Omental fat pad (tissue), 4 donors: ENCODE results near the gene ARID5B. TPM values are rescaled to one million over a fixed set of nuclear protein-coding genes. Genes with fewer than 3 reads are reported as not detected.
A peak's percentile ranks its signal among the peaks of the same experiment; 100 is the strongest.

ENCODE experiments used
- ATAC-seq: fragments of 150-250 bp; one replicate; pipeline ENCODE4 v1.9.1; 2016; ENCODE audit warnings: mild to moderate bottlenecking, moderate library complexity; ENCODE audit not compliant: low FRiP score
- DNase-seq: peaks from one replicate; pipeline ENCODE4 v3.0.0-alpha.2; 2019; ENCODE audit warnings: low spot score
- CTCF ChIP-seq, 3 donors: fragments of 450-650 bp; IDR thresholded peaks; one replicate each; pipeline ENCODE4 v1.5.1; 2016 to 2017; ENCODE audit warnings: antibody characterized with exemption in 3 of 3, mild to moderate bottlenecking in 3 of 3, moderate library complexity in 2 of 3
- total RNA-seq, 4 donors: library from RNA; depleted of rRNA; stranded (reverse); fragments of >200 nt; gene quantifications; one replicate each; pipeline ENCODE4 v1.1.0, GENCODE V29; 2016

ARID5B gene
- total RNA-seq, 4 donors from 2014 or later, result 57.5 to 163 (median 123) TPM

DNA sequence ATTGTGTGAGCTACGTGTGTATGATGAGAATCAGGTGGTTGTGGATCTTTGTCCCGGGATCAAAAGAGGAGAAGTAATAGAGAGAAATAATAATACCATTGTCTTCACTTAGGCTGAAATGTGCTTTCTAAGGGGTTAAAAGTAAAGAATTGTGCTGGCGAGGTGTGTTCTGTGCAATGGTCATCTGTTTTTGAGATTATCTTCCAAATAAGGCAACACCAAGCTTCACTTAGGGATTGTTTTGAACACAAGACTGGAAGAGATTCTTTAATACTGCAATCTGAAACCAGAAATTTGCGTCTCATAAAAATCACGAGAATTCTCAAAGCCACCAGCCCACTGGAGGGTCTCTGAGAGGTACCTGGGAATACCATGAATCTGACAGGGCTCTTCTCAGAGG is 84.2 kb downstream of the ARID5B start:
- no peak for TF ChIP-seq CTCF (IDR thresholded peaks at IDR 0.05)
- DNase-seq (no peak), ATAC-seq (no peak)

DNA sequence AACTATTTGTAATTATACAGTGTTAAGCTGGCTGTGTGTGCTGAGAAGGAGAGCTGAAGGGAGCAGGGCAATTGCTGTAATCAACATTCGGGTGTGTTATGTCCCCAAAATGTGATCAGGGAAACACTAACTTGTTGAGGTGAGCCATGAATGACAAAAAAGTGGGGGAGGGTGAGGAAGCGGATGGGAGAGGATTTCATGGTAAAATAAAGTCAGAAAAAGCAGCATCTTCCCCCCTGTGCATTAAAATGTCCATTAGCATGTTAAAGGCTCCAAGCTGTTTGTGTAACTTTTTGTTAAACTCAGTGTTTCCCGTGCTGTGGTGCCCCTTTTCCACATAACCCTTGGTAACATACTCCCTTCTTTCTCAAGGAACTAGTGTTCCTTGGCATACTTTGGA is 84.9 kb downstream of the ARID5B start:
- ATAC-seq (no peak), DNase-seq (no peak)
- TF ChIP-seq CTCF (IDR thresholded peaks at IDR 0.05), result no peak

DNA sequence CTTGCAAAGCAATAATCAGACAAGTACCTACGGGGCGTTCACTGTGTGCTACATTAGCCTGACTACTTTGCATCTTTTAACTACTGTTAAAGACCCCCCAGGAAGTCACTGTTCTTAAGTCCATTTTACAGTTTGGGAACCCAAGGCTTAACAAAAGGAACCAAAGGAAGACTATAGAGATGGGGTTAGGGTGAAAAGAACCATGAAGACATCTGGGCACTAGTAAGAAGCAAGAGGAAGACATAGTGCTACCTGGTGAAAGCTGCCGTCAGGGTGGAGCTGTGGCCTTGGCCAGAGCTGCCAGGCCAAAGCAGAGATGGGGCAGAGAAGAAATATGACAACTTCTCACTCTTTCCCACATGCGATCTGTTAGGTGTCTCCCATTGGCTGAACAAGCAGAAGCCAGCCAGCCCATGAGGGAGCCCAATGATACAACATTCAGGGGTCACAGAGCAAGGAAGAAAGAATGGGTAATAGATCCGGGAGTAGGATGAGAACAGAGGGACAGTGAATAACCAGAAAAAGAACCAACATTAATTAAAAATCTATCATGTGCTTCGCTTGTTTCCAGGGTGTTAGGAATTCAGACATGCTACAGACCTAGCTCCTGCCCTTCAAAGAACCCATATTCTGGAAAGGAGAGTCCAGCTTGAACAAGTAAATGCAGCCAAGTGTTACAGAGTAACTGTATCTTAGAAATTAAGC is 85.4 kb downstream of the ARID5B start:
- ATAC-seq (no peak), DNase-seq (no peak)
- TF ChIP-seq CTCF (IDR thresholded peaks at IDR 0.05), result no peak

DNA sequence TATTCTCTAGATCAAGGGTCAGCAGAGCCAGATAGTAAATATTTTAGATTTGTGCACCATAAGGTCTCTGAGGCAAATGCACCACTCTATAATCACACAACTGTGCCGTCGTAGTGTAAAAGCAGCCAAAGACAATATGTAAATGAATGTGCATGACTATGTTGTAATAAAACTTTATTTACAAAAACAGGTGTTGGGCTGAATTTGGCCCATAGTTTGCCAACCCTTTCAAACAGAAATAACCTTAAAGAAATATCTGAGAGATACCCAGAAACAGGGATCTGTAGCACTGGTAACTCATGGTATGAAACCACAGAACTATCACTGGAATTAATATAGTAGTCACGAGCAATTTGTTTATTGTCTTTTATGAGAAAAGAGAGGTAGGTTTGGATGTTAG is 86.0 kb downstream of the ARID5B start:
- ATAC-seq, result no peak
- no peak for DNase-seq
- no peak for TF ChIP-seq CTCF (IDR thresholded peaks at IDR 0.05)

GRCh38 chr10:61987951-61988379 is 86.5 kb downstream of the ARID5B start:
- ATAC-seq, result peak; percentile 71
- TF ChIP-seq CTCF (IDR thresholded peaks at IDR 0.05), result no peak
- DNase-seq, result no peak

- ATAC-seq (no peak), DNase-seq (no peak)
- no peak for TF ChIP-seq CTCF (IDR thresholded peaks at IDR 0.05)
Measured at GRCh38 chr10:61989995-61990760, 88.7 kb downstream of the ARID5B start.

GRCh38 chr10:61990761-61991135 is 89.2 kb downstream of the ARID5B start:
- DNase-seq (no peak), ATAC-seq (no peak)
- no peak for TF ChIP-seq CTCF (IDR thresholded peaks at IDR 0.05)
